Uterus (tissue), 4 donors: ENCODE data around the gene OR1M1. TPM values are rescaled to one million over a fixed set of nuclear protein-coding genes. Genes with fewer than 3 reads are reported as not detected.
A peak's percentile ranks its signal among the peaks of the same experiment; 100 is the strongest.
"Not testable (repeated sequence)": the region's sequence is repeated elsewhere in the genome, so short reads cannot be mapped to it uniquely, and the experiment has no call there.

Experiments used
- DNase-seq, 2 donors: peaks; one replicate each; pipeline ENCODE4 v3.0.0-alpha.2; 2019 to 2020
- H3K27ac ChIP-seq, 2 donors: fragments of 200-600 bp; sonication (generic); 1 replicate in 1 of 2; 2 replicates in 1 of 2; pipeline ENCODE4 v1.5.1; 2016 to 2018
- H3K27me3 ChIP-seq, 2 donors: fragments of 200-600 bp; sonication (generic); one replicate each; pipeline ENCODE4 v1.5.1; 2018 to 2019; ENCODE audit warnings: control low read depth in 1 of 2
- H3K36me3 ChIP-seq, 2 donors: fragments of 200-600 bp; sonication (generic); one replicate each; pipeline ENCODE4 v1.5.1; 2019; ENCODE audit warnings: control low read depth in 1 of 2
- H3K4me1 ChIP-seq, 2 donors: fragments of 200-600 bp; sonication (generic); one replicate each; pipeline ENCODE4 v1.5.1; 2018 to 2019; ENCODE audit warnings: control low read depth in 1 of 2
- H3K4me3 ChIP-seq, 2 donors: fragments of 200-600 bp; sonication (generic); 1 replicate in 1 of 2; 2 replicates in 1 of 2; pipeline ENCODE4 v1.5.1; 2018 to 2019; ENCODE audit warnings: mild to moderate bottlenecking in 1 of 2
- H3K9me3 ChIP-seq, 2 donors: fragments of 200-600 bp; sonication (generic); one replicate each; pipeline ENCODE4 v1.5.1; 2019; ENCODE audit warnings: control low read depth in 1 of 2
- CTCF ChIP-seq, 4 experiments: fragments of 200-600 bp in 2 of 4; fragments of 450-650 bp in 2 of 4; sonication (generic) in 2 of 4; IDR thresholded peaks; one replicate each; pipeline ENCODE4 v1.5.1; 2016 to 2019; ENCODE audit warnings: antibody characterized with exemption in 4 of 4, mild to moderate bottlenecking in 2 of 4, moderate library complexity in 1 of 4
- POLR2A ChIP-seq, 2 donors: fragments of 450-650 bp; IDR thresholded peaks; one replicate each; pipeline ENCODE4 v1.6.1; 2016; ENCODE audit warnings: antibody characterized with exemption in 2 of 2, mild to moderate bottlenecking in 1 of 2, moderate library complexity in 1 of 2
- intact Hi-C: fragments of 100-400 bp; cut with DNase I; formaldehyde crosslinking; loops from one replicate; pipeline ENCODE4 v1.15.1; 2023; ENCODE audit warnings: low total_unique reads
- total RNA-seq, 4 donors: library from RNA; depleted of rRNA in 3 of 4; stranded (reverse); fragments of >200 nt in 3 of 4; gene quantifications; one replicate each; pipeline versions ENCODE4 v1.1.0 to v1.2.4, GENCODE V29; 2014 to 2023
- donor health status: DM: yes; HTN: yes; CAD: no.

Gene OR1M1
- total RNA-seq, 4 donors from 2014 or later = not detected

GRCh38 chr19:9054765-9055164 is 32.1 kb upstream of the OR1M1 start:
- no peak for DNase-seq
- Histone ChIP-seq H3K4me3 (no peak overlapping the region), H3K27me3 (no peaks in the 10 kb centered on the region), H3K27ac (peak overlapping the region in 1 of 2 donors; percentile 21), H3K36me3 (no peaks in the 10 kb centered on the region), H3K4me1 (no peaks in the 10 kb centered on the region), H3K9me3 (no peaks in the 10 kb centered on the region)
- intact Hi-C loops = no loop called here
- TF ChIP-seq CTCF (IDR thresholded peaks at IDR 0.05) (no peak), POLR2A (IDR thresholded peaks at IDR 0.05) (no peak)

- H3K27ac ChIP-seq = peak overlapping the region in 1 of 2 donors; percentile 38
- H3K36me3 ChIP-seq, DNase-seq, H3K27me3 ChIP-seq, H3K4me3 ChIP-seq, H3K9me3 ChIP-seq, intact Hi-C loops, H3K4me1 ChIP-seq: not testable (repeated sequence)
These were observed 30.7 kb upstream of the OR1M1 start for GRCh38 chr19:9056131-9056530.

GRCh38 chr19:9057505-9058258 is 29.2 kb upstream of the OR1M1 start:
- Histone ChIP-seq H3K27me3 (no peaks in the 10 kb centered on the region), H3K36me3 (no peaks in the 10 kb centered on the region), H3K27ac (no peak overlapping the region), H3K4me3 (no peak overlapping the region), H3K9me3 (no peaks in the 10 kb centered on the region), H3K4me1 (no peaks in the 10 kb centered on the region)
- intact Hi-C loops = no loop called here
- no peak for DNase-seq
- TF ChIP-seq CTCF (IDR thresholded peaks at IDR 0.05) = no peak
- TF ChIP-seq POLR2A (IDR thresholded peaks at IDR 0.05) = no peak

GRCh38 chr19:9058905-9059667 is 27.8 kb upstream of the OR1M1 start:
- H3K27me3 ChIP-seq = no peaks in the 10 kb centered on the region
- DNase-seq = peak; percentile 28 to 73
- no peaks in the 10 kb centered on the region for H3K4me1 ChIP-seq
- H3K36me3 ChIP-seq = no peaks in the 10 kb centered on the region
- no peak for TF ChIP-seq CTCF (IDR thresholded peaks at IDR 0.05)
- no peak overlapping the region for H3K4me3 ChIP-seq
- intact Hi-C loops = no loop called here
- peak overlapping the region; percentile 42 to 81 for H3K27ac ChIP-seq
- no peaks in the 10 kb centered on the region for H3K9me3 ChIP-seq

GRCh38 chr19:9060564-9061340 is 26.1 kb upstream of the OR1M1 start:
- intact Hi-C loops = no loop called here
- Histone ChIP-seq H3K4me3 (no peak overlapping the region), H3K9me3 (no peaks in the 10 kb centered on the region), H3K4me1 (no peaks in the 10 kb centered on the region), H3K27me3 (no peaks in the 10 kb centered on the region), H3K27ac (peak overlapping the region; percentile 42 to 81), H3K36me3 (no peaks in the 10 kb centered on the region)
- TF ChIP-seq CTCF (IDR thresholded peaks at IDR 0.05) = no peak
- no peak for TF ChIP-seq POLR2A (IDR thresholded peaks at IDR 0.05)
- peak in 1 of 2 donors; percentile 20 for DNase-seq
